ENCODE measurements around the gene CERS1.

DNA sequence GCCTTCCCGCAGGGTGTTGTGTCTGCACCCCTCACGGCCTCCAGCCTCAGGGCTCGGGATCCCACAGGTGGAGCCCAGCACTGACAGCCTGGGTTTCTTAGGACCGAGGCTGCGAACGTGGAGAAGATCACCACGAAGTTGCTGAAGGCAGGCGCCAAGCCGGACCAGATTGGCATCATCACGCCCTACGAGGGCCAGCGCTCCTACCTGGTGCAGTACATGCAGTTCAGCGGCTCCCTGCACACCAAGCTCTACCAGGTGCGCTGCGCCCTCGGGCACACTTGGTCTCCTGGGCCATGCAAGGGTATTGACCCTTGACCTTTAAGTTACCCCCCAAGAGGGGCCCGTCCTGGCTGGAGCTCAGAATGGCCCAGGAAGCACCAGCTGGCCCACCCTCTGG, 35.2 kb downstream of the CERS1 start:
- TF ChIP-seq POLR2AphosphoS5 (IDR thresholded peaks at IDR 0.05) (no peak), EP300 (IDR thresholded peaks at IDR 0.05) (no peak), POLR2A (IDR thresholded peaks at IDR 0.05) (no peak)
- TF ChIP-seq, protein P1, sequence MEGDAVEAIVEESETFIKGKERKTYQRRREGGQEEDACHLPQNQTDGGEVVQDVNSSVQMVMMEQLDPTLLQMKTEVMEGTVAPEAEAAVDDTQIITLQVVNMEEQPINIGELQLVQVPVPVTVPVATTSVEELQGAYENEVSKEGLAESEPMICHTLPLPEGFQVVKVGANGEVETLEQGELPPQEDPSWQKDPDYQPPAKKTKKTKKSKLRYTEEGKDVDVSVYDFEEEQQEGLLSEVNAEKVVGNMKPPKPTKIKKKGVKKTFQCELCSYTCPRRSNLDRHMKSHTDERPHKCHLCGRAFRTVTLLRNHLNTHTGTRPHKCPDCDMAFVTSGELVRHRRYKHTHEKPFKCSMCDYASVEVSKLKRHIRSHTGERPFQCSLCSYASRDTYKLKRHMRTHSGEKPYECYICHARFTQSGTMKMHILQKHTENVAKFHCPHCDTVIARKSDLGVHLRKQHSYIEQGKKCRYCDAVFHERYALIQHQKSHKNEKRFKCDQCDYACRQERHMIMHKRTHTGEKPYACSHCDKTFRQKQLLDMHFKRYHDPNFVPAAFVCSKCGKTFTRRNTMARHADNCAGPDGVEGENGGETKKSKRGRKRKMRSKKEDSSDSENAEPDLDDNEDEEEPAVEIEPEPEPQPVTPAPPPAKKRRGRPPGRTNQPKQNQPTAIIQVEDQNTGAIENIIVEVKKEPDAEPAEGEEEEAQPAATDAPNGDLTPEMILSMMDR (IDR thresholded peaks at IDR 0.05) = no peak
